CD4-positive, alpha-beta T cell treated with Interleukin-4 for 4 hours (primary cell): ENCODE results near the gene AQP1.

Experiments
- DNase-seq: peaks from one replicate; pipeline ENCODE4 v3.0.0-alpha.2; 2020

Gene AQP1

GRCh38 chr7:30886608-30887011 lies 25.0 kb upstream of the AQP1 start:
- DNase-seq = no peak

DNA sequence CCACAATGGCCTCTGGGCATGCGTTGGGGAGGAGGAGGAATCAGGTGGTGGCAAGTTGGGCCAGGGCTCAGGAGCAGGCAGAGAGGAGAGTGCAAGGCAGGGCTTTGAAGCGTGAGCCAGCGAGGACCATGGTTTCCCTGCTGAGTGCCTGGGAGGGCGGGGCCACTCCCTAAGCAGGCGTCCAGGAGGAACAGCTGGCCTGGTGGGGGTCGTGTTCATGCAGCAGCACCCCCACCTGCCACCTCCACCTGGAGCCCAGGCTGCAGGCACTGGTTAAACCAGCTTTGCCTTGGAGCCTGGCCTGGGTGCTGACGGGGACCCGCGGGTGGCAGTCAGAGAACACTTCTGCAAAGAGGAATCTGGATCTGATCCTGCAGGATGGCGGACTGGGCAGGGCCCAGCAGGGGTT lies 24.2 kb upstream of the AQP1 start:
- DNase-seq = no peak

- no peak for DNase-seq
Measured at GRCh38 chr7:30888747-30889146, 22.9 kb upstream of the AQP1 start.

DNA sequence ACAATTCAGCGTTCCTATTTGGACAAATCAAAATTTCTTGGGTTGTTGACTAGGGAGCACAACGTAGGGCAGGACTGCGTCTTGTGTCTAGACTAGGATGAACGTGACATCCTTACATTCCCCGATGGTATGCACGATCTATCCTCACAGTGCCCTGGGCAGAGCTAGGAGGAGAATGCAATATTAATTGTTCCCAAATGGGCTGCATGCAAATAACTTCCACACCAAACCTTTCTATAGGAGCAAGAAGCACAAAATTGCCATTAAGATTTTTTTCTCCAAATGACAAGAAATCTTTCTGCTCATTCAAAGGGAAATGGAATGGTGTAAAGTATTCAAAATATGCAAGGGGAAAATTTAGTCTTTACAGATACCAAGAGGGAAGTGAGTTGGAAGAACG lies 21.4 kb upstream of the AQP1 start:
- DNase-seq = no peak

DNA sequence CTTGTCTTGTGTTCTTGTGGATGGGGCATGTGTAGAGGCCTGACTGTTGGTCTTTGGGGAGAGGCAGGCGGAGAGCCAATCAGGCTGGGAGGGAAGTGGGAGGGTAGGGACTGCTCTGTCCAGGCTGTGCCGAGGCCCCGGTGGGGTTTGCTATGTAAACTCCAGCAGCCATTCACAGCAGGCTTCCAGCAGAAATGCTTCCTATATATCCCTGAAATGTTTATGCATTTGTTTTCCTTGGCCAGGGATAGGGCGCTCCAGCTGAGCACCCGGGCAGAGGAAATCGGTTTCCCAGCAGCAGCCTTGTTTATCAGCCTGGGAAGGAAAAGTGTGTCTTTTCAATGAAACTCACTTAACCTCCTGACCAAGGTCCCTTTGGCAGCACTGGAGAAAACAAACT lies 18.3 kb upstream of the AQP1 start:
- no peak for DNase-seq

DNA sequence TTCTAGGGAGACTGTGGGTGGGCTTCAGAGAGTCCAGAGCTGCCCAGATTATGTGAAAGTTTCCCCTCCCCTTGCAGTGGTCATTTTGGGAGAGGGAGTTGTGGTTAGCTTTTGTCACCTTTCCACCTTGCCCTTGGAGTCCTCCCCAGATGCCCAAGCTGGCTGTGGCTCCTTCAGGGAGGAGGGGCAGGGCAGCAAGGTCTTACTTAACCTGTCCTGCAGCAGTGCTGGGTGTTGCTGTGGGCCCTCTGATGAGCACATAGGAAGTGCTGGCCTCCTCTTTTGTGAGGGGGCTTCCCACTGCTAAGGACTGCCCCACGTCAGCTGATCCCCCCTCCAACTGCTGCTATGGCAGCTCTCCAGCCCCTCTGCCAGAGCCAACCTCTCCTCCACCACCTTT lies 17.6 kb upstream of the AQP1 start:
- no peak for DNase-seq

GRCh38 chr7:30894866-30895605 lies 16.6 kb upstream of the AQP1 start:
- no peak for DNase-seq

GRCh38 chr7:30896036-30896435 lies 15.6 kb upstream of the AQP1 start:
- no peak for DNase-seq

DNA sequence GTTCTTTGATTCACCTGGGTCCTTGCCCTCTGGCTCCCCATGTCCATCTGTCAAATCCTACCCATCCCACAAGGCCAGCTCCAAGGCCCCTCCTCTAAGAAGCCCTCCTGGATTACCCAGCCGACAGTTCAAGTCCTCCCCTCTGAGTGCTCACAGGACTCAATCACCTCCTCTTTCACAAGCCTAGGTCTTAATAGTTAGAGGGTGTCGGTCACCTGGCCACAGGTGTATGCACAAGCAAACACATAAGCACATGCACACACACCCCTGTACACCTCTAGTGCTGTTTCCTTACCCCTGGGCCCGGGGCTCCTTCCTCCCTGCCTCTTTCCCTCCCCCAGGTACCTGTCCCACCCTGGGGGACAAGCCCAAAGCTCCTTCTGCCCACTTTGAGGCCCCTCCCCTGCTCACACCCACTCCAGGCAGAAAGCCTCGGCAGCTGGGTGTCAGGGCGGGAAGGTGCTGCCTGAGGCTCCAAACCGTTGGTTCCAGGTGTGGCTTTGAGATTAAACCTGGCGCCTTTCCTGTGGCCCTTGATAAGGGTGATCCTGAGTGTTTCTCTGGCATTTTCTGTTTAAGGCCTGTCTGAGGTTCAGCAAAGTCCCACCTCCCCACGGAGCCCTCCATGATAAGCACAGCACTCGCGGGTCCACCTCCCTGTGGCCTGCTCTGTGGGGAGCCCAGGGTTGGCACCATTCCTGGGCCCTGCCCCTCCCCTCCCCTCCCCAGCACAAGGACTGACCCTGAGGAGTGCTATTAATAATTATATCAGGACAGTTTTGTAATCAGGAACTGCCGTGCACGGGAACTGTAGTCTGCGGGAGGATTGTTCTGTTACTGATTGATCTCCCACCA lies 14.6 kb upstream of the AQP1 start:
- DNase-seq = no peak

GRCh38 chr7:30897770-30898169 lies 13.9 kb upstream of the AQP1 start:
- no peak for DNase-seq

DNA sequence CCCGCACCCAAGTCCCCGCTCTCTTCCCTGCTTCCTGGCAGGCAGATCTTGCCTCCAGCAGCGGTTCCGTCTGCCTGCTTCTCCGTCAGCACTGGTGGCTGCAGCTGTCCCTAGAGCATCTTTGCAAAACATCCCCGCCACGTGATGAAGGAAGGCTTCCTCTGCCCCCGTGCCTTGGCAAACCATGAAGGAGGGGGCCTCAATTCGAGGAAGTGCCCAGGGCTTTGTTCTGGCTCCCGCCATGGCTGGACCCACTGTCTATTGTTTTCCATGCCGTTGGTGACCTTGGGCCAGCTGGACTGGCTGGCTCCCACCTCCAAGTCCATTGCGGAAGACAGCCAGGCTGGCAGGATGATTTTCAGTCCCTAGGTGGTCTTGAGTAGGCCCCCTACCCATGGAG lies 13.2 kb upstream of the AQP1 start:
- no peak for DNase-seq

DNA sequence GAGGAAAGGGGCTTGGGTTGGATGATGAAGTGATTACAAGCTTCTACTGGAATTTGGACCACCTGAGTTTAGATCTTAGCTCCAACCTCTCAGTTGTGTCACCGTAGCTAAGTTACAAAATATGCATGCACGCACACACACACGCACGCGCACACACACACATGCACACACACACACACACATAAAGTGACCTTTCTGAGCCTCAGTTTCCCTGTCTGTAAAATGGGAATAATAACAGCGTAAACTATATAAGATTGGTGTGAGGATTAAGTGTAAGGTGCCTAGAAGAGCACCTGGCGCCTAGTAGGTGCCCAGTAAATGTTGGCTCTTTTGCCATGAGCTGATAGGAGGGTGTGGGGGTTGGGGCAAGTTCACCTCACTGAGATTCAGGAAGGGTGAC lies 12.6 kb upstream of the AQP1 start:
- DNase-seq = no peak

DNA sequence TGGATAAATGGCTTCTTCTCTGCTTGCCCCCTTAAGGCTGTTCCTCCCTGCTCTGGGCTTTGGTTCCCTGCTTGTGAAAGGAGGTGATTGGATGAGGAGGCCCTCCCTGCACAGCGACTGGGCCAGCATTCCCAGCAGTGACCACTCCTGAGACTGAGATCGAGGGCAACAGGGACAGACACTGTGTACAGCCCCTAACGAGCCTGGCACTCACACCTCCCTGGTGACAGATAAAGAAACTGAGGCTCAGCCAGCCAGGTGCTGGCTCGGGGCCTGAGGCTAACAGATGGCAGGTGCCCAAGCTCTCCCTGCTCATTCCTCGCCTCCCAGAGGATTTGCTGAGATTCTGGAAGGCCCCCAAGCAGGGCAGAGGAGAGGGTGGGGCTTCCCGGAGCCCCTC lies 12.0 kb upstream of the AQP1 start:
- DNase-seq = no peak

DNA sequence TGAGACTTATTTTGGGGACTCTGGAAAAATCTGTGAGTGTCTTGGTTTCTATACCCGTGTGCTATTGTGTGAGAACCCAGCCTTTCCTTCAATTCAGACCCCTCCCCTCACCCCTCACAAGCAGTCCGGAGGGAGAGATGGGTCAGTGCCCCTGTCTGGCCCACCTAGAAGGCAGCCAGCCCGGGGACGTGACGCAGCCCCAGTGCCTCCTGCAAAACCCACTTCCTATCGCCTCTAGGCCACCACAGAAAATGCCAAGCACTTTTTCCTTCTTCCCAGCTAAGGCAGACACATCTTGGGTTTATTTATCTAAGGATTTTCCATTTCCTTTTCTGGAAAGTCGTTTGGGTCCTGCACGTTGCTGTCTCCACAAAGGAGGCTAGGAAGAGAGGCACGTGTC lies 11.6 kb upstream of the AQP1 start:
- no peak for DNase-seq

DNA sequence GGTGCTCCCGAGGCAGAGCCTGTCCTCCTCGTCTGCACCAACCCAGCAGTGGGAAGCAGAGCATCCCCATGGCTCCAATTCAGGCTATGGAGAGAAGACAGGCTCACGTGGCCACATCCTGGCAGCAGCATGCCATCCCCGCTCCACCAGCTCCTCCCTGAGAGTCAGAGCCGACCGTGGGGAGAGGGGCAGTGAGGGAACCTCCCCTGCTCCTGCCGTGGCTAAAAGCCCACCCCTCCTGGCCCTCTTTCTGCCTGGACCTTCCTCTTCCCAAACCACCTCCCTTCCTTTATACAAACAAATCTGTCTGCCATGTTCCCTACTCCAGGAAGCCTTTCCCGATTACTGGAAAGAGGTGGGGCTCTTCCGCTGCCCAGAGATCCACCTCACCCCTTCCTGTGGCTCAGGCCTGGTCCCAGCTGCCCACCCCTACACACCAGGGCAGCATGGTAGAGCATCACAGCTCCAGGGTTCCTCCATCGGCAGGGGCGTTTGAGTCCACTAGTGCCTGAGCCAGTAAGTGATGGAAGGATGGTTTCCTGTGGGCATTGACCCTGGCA lies 10.8 kb upstream of the AQP1 start:
- DNase-seq = no peak

GRCh38 chr7:30901856-30902255 lies 9.8 kb upstream of the AQP1 start:
- no peak for DNase-seq

DNA sequence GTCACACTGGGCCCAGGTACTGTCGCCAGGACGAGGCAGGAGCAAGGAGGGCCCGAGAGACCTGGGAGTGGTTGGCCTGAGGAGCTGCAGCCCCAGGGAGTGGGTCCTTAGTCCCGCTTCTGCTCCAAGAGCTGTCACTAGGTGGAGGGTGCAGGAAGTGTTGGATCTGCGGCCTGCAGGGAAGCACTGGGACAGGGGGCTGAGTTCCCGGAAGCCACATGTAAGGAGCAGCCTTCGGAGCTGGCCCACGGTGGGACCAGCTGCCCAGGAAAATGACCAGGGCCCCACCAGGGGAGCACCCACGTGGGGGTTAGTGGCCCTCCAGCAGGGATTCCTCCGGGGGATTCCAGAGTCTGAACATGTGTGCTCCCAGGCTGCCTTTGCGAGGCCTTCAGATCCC lies 9.2 kb upstream of the AQP1 start:
- no peak for DNase-seq

DNA sequence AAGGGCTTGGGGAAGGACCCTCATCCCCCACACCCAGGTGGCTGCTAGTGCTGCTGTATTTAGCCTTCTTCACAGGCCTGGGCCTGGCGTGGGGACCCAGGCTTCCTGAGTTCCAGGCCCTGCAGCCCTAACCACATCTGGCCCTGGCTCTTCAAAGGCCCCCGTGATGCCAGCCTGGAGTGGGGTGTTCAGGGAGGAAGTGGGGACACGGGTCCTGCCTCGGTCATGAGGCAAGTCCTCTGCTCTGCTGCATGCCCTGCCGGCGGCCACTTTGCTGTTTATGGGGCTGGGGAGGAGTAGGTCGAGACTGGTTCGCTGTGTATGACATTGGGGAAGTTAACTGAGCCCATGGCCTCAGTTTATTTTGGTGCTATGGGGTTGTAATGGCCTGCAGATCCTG lies 8.5 kb upstream of the AQP1 start:
- no peak for DNase-seq

- DNase-seq = no peak
Measured at GRCh38 chr7:30904561-30904960, 7.1 kb upstream of the AQP1 start.

DNA sequence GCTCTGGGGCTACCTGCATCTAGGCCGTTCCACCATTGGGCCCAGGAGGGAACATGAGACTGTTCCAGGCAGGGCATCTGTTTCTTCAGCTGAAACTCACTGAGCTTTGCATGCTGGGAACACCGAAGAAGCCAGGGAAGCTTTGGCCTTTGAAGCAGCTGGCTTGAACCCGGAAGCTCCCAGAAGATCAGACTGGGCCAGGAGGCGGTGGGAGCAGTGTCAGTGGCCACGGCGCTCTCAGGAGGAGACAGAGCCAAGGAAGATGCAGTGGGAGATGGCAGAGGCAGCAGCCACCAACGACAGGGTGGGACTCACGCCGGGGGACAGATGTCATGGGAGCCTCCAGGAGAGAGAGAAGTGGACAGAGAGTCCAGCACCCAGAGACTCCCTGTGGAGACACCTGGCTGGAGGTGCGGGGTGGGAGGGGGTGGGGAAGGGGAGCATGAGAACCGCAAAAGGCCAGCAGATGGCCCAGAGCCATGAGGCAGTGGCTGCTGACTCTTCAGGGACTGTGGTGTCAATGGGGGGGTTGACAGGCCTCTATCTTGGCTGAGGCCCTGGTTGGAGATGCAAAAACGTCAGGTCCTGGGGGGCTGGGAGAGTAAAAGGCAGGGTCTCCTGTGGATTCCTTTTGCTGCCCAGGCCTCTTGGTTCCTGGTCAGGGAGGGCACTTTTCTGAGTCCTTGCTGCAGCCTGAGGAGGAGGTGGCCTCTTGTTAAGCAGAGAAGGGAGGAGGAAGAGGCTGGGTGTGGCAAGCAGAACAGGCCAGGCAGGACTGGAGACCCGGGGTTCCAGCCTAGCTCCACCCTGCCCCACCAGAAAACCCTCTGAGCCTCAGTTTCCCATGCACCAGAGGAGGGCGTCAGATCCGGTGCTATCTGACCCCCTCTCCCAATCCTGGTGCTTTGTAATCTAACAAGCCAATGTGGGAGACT lies 6.3 kb upstream of the AQP1 start:
- DNase-seq = no peak

DNA sequence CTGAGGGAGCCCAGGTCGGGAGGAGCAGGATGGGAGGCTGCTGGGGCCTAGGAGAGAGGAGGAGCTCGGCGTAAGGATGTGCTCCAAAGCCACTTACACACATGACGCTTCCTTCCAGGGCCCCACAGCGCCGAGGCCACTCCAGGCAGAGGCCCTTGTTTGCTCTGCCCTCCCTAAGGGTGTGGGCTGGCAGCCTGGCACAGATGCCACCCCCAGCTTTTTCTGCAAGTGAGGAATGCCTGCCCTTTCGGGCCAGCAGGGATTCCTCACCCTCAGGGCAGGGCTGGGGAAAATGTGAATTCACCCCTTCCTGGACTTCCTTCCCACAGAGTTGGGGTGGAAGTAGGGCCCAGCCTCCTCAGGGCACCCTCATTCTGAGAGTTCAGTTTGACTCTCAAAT lies 5.6 kb upstream of the AQP1 start:
- DNase-seq = no peak

GRCh38 chr7:30906515-30907240 lies 5.0 kb upstream of the AQP1 start:
- DNase-seq = no peak
